ENCODE measurements around the gene IL4. TPM values are rescaled to one million over a fixed set of nuclear protein-coding genes. Genes with fewer than 3 reads are reported as not detected.

The IL4 gene
- total RNA-seq, 1 experiment from 2014 or later, result not detected

DNA sequence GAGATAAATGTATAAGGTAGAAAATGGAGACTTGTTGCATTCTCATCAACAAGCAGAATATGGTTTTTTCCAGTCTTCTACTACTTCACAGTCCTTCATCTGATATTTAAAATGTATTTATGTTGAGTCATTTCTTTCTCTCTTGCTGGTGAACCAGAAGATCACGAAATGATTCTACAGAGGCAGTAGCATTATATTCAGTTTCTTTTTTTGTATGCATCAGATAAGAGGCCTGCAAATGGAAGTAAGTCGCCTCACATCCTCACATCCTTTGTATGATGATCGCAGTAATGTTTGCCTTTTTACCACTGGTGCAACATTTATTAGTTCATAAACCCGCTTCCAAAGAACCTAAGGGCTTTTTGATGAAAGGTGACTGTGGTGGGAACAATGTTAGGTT, 37.9 kb upstream of the IL4 start:
- Mint-ChIP-seq H3K27me3 (ENCODE audit: low read depth) (no peaks in the 10 kb centered on the region), H3K36me3 (peaks cover 20% of the 10 kb centered on the region), H3K27ac (no peak overlapping the region), H3K9me3 (no peaks in the 10 kb centered on the region), H3K4me1 (no peaks in the 10 kb centered on the region), H3K4me3 (no peak overlapping the region)
- CTCF ChIA-PET, result no interaction called here
- TF ChIP-seq ZNF232 (CRISPR knock-in tag; IDR thresholded peaks at IDR 0.05) (no peak), NR2C2 (CRISPR knock-in tag; IDR thresholded peaks at IDR 0.05) (no peak), NFYB (CRISPR knock-in tag; conservative IDR thresholded peaks at IDR 0.05; ENCODE audit: low read depth) (no peak), RORB (CRISPR knock-in tag; IDR thresholded peaks at IDR 0.05) (no peak), OVOL2 (CRISPR knock-in tag; IDR thresholded peaks at IDR 0.05; ENCODE audit: borderline replicate concordance) (no peak), FOXP1 (CRISPR knock-in tag; IDR thresholded peaks at IDR 0.05; ENCODE audit: borderline replicate concordance) (no peak), ELF4 (CRISPR knock-in tag; IDR thresholded peaks at IDR 0.05; ENCODE audit: low read depth) (no peak), CREM (CRISPR knock-in tag; IDR thresholded peaks at IDR 0.05) (no peak), ZNF317 (CRISPR knock-in tag; IDR thresholded peaks at IDR 0.05; ENCODE audit: borderline replicate concordance, low read depth) (no peak), ZNF263 (CRISPR knock-in tag; IDR thresholded peaks at IDR 0.05; ENCODE audit: low read depth) (no peak)
- TF ChIP-seq, protein P1, sequence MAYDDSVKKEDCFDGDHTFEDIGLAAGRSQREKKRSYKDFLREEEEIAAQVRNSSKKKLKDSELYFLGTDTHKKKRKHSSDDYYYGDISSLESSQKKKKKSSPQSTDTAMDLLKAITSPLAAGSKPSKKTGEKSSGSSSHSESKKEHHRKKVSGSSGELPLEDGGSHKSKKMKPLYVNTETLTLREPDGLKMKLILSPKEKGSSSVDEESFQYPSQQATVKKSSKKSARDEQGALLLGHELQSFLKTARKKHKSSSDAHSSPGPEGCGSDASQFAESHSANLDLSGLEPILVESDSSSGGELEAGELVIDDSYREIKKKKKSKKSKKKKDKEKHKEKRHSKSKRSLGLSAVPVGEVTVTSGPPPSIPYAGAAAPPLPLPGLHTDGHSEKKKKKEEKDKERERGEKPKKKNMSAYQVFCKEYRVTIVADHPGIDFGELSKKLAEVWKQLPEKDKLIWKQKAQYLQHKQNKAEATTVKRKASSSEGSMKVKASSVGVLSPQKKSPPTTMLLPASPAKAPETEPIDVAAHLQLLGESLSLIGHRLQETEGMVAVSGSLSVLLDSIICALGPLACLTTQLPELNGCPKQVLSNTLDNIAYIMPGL (CRISPR knock-in tag; IDR thresholded peaks at IDR 0.05), result no peak
- TF ChIP-seq, protein P2, sequence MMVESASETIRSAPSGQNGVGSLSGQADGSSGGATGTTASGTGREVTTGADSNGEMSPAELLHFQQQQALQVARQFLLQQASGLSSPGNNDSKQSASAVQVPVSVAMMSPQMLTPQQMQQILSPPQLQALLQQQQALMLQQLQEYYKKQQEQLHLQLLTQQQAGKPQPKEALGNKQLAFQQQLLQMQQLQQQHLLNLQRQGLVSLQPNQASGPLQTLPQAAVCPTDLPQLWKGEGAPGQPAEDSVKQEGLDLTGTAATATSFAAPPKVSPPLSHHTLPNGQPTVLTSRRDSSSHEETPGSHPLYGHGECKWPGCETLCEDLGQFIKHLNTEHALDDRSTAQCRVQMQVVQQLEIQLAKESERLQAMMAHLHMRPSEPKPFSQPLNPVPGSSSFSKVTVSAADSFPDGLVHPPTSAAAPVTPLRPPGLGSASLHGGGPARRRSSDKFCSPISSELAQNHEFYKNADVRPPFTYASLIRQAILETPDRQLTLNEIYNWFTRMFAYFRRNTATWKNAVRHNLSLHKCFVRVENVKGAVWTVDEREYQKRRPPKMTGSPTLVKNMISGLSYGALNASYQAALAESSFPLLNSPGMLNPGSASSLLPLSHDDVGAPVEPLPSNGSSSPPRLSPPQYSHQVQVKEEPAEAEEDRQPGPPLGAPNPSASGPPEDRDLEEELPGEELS (CRISPR knock-in tag; IDR thresholded peaks at IDR 0.05), result no peak
- TF ChIP-seq, protein P3, sequence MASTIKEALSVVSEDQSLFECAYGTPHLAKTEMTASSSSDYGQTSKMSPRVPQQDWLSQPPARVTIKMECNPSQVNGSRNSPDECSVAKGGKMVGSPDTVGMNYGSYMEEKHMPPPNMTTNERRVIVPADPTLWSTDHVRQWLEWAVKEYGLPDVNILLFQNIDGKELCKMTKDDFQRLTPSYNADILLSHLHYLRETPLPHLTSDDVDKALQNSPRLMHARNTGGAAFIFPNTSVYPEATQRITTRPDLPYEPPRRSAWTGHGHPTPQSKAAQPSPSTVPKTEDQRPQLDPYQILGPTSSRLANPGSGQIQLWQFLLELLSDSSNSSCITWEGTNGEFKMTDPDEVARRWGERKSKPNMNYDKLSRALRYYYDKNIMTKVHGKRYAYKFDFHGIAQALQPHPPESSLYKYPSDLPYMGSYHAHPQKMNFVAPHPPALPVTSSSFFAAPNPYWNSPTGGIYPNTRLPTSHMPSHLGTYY (CRISPR knock-in tag; IDR thresholded peaks at IDR 0.05), result no peak
- TF ChIP-seq, protein P4, sequence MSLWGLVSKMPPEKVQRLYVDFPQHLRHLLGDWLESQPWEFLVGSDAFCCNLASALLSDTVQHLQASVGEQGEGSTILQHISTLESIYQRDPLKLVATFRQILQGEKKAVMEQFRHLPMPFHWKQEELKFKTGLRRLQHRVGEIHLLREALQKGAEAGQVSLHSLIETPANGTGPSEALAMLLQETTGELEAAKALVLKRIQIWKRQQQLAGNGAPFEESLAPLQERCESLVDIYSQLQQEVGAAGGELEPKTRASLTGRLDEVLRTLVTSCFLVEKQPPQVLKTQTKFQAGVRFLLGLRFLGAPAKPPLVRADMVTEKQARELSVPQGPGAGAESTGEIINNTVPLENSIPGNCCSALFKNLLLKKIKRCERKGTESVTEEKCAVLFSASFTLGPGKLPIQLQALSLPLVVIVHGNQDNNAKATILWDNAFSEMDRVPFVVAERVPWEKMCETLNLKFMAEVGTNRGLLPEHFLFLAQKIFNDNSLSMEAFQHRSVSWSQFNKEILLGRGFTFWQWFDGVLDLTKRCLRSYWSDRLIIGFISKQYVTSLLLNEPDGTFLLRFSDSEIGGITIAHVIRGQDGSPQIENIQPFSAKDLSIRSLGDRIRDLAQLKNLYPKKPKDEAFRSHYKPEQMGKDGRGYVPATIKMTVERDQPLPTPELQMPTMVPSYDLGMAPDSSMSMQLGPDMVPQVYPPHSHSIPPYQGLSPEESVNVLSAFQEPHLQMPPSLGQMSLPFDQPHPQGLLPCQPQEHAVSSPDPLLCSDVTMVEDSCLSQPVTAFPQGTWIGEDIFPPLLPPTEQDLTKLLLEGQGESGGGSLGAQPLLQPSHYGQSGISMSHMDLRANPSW (CRISPR knock-in tag; conservative IDR thresholded peaks at IDR 0.05; ENCODE audit: low read depth), result no peak
- TF ChIP-seq, protein P5, sequence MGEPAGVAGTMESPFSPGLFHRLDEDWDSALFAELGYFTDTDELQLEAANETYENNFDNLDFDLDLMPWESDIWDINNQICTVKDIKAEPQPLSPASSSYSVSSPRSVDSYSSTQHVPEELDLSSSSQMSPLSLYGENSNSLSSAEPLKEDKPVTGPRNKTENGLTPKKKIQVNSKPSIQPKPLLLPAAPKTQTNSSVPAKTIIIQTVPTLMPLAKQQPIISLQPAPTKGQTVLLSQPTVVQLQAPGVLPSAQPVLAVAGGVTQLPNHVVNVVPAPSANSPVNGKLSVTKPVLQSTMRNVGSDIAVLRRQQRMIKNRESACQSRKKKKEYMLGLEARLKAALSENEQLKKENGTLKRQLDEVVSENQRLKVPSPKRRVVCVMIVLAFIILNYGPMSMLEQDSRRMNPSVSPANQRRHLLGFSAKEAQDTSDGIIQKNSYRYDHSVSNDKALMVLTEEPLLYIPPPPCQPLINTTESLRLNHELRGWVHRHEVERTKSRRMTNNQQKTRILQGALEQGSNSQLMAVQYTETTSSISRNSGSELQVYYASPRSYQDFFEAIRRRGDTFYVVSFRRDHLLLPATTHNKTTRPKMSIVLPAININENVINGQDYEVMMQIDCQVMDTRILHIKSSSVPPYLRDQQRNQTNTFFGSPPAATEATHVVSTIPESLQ (CRISPR knock-in tag; IDR thresholded peaks at IDR 0.05), result no peak
- TF ChIP-seq, protein P6, sequence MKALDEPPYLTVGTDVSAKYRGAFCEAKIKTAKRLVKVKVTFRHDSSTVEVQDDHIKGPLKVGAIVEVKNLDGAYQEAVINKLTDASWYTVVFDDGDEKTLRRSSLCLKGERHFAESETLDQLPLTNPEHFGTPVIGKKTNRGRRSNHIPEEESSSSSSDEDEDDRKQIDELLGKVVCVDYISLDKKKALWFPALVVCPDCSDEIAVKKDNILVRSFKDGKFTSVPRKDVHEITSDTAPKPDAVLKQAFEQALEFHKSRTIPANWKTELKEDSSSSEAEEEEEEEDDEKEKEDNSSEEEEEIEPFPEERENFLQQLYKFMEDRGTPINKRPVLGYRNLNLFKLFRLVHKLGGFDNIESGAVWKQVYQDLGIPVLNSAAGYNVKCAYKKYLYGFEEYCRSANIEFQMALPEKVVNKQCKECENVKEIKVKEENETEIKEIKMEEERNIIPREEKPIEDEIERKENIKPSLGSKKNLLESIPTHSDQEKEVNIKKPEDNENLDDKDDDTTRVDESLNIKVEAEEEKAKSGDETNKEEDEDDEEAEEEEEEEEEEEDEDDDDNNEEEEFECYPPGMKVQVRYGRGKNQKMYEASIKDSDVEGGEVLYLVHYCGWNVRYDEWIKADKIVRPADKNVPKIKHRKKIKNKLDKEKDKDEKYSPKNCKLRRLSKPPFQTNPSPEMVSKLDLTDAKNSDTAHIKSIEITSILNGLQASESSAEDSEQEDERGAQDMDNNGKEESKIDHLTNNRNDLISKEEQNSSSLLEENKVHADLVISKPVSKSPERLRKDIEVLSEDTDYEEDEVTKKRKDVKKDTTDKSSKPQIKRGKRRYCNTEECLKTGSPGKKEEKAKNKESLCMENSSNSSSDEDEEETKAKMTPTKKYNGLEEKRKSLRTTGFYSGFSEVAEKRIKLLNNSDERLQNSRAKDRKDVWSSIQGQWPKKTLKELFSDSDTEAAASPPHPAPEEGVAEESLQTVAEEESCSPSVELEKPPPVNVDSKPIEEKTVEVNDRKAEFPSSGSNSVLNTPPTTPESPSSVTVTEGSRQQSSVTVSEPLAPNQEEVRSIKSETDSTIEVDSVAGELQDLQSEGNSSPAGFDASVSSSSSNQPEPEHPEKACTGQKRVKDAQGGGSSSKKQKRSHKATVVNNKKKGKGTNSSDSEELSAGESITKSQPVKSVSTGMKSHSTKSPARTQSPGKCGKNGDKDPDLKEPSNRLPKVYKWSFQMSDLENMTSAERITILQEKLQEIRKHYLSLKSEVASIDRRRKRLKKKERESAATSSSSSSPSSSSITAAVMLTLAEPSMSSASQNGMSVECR (CRISPR knock-in tag; IDR thresholded peaks at IDR 0.05; ENCODE audit: borderline replicate concordance), result no peak
- no peak for ATAC-seq
- POLR2A ChIA-PET, result no interaction called here
- DNase-seq (ENCODE audit: low spot score), result no peak

All from WTC11 (cell line).